CD14-positive monocyte (primary cell): ENCODE data around the gene PPP1R13B. TPM values are rescaled to one million over a fixed set of nuclear protein-coding genes. Genes with fewer than 3 reads are reported as not detected.

Experiments used
- DNase-seq, 3 donors: peaks; one replicate each; pipeline ENCODE4 v3.0.0-alpha.2; 2011 to 2022
- H2AFZ ChIP-seq: 2 replicates; pipeline ENCODE4 v1.6.0; 2012; ENCODE audit warnings: mild to moderate bottlenecking, low read depth, low read length, inconsistent platforms; ENCODE audit not compliant: insufficient read depth, poor library complexity, severe bottlenecking
- H3K27ac ChIP-seq, 2 donors: 1 replicate in 1 of 2; 2 replicates in 1 of 2; pipeline ENCODE4 v1.5.1; 2012 to 2013; ENCODE audit warnings: low read length in 2 of 2, control low read depth in 1 of 2, inconsistent platforms in 1 of 2, low read depth in 1 of 2, mild to moderate bottlenecking in 1 of 2
- H3K27me3 ChIP-seq, 2 donors: one replicate each; pipeline versions ENCODE4 v1.6.0 to v1.6.1; 2011 to 2013; ENCODE audit warnings: low read length in 2 of 2; ENCODE audit not compliant: control insufficient read depth in 2 of 2, insufficient read depth in 2 of 2
- H3K36me3 ChIP-seq, 2 donors: replicated peaks in 1 of 2; 1 replicate in 1 of 2; 2 replicates in 1 of 2; pipeline versions ENCODE4 v1.5.1 to v1.6.1; 2012 to 2013; ENCODE audit warnings: low read length in 2 of 2, control low read depth in 1 of 2, inconsistent platforms in 1 of 2, mild to moderate bottlenecking in 1 of 2; ENCODE audit not compliant: insufficient read depth in 2 of 2, control insufficient read depth in 1 of 2
- H3K4me1 ChIP-seq, 2 donors: 1 replicate in 1 of 2; 2 replicates in 1 of 2; pipeline versions ENCODE4 v1.5.1 to v1.6.1; 2012 to 2013; ENCODE audit warnings: low read length in 2 of 2, control low read depth in 1 of 2, inconsistent platforms in 1 of 2, mild to moderate bottlenecking in 1 of 2, moderate library complexity in 1 of 2; ENCODE audit not compliant: insufficient read depth in 2 of 2, control insufficient read depth in 1 of 2
- H3K4me2 ChIP-seq: replicated peaks from 2 replicates; pipeline ENCODE3; 2012; ENCODE audit warnings: low read length, moderate library complexity, mild to moderate bottlenecking; ENCODE audit not compliant: poor library complexity, severe bottlenecking; ENCODE audit errors: extremely low read depth
- H3K4me3 ChIP-seq, 3 experiments: fragments of 200-600 bp in 1 of 3; sonication (generic) in 1 of 3; replicated peaks in 1 of 3; 1 replicate in 2 of 3; 2 replicates in 1 of 3; pipeline ENCODE4 v1.5.1; 2011 to 2013; ENCODE audit warnings: low read length in 3 of 3, mild to moderate bottlenecking in 3 of 3, control low read depth in 2 of 3, low read depth in 2 of 3, inconsistent platforms in 1 of 3, moderate library complexity in 1 of 3
- H3K79me2 ChIP-seq: 2 replicates; pipeline ENCODE4 v1.6.0; 2012; ENCODE audit warnings: mild to moderate bottlenecking, control low read depth, inconsistent platforms, low read length, moderate library complexity; ENCODE audit not compliant: insufficient read depth
- H3K9ac ChIP-seq: 2 replicates; pipeline ENCODE4 v1.6.0; 2017; ENCODE audit warnings: low read length, mild to moderate bottlenecking; ENCODE audit not compliant: insufficient read depth, poor library complexity, severe bottlenecking
- H3K9me3 ChIP-seq, 2 donors: replicated peaks in 1 of 2; 1 replicate in 1 of 2; 2 replicates in 1 of 2; pipeline versions ENCODE4 v1.5.1 to v1.6.1; 2012 to 2013; ENCODE audit warnings: low read length in 2 of 2, control low read depth in 1 of 2; ENCODE audit not compliant: control insufficient read depth in 1 of 2, insufficient read depth in 1 of 2
- H4K20me1 ChIP-seq: 2 replicates; pipeline ENCODE4 v1.6.0; 2012; ENCODE audit warnings: mild to moderate bottlenecking, low read length, control low read depth, moderate library complexity; ENCODE audit not compliant: insufficient read depth
- H3K27ac Mint-ChIP-seq, 7 donors: one replicate each; pipeline ENCODE4 v1.8.0; 2020; ENCODE audit warnings: mild to moderate bottlenecking in 7 of 7, mixed read lengths in 7 of 7, moderate library complexity in 6 of 7, inconsistent platforms in 2 of 7
- H3K27me3 Mint-ChIP-seq, 3 donors: one replicate each; pipeline ENCODE4 v1.8.0; 2021 to 2022; ENCODE audit warnings: low read depth in 3 of 3, mild to moderate bottlenecking in 3 of 3, mixed read lengths in 3 of 3, moderate library complexity in 3 of 3, inconsistent platforms in 1 of 3
- H3K36me3 Mint-ChIP-seq, 2 donors: one replicate each; pipeline ENCODE4 v1.8.0; 2020; ENCODE audit warnings: mixed read lengths in 2 of 2, inconsistent platforms in 1 of 2, mild to moderate bottlenecking in 1 of 2
- H3K4me1 Mint-ChIP-seq: one replicate; pipeline ENCODE4 v1.8.0; 2020; ENCODE audit warnings: mild to moderate bottlenecking, mixed read lengths
- H3K4me3 Mint-ChIP-seq, 2 donors: one replicate each; pipeline ENCODE4 v1.8.0; 2020; ENCODE audit warnings: mild to moderate bottlenecking in 2 of 2, mixed read lengths in 2 of 2, moderate library complexity in 1 of 2
- H3K9me3 Mint-ChIP-seq, 7 donors: one replicate each; pipeline ENCODE4 v1.8.0; 2020 to 2022; ENCODE audit warnings: mixed read lengths in 7 of 7, mild to moderate bottlenecking in 6 of 7, moderate library complexity in 6 of 7, inconsistent platforms in 2 of 7
- CTCF ChIP-seq: fragments of 200-600 bp; IDR thresholded peaks from one replicate; pipeline ENCODE4 v1.8.0; 2022; ENCODE audit warnings: antibody characterized with exemption, mild to moderate bottlenecking
- WGBS: methylation state at CpG from one replicate; pipeline ENCODE4 v1.1.5; 2013; ENCODE audit warnings: missing lambda C conversion rate; ENCODE audit not compliant: insufficient coverage; 5-methylcytosine and 5-hydroxymethylcytosine counted together
- intact Hi-C, 2 donors: fragments of 100-400 bp; cut with micrococcal nuclease; formaldehyde crosslinking; loops; one replicate each; pipeline versions ENCODE4 v1.15.0 to v1.15.1; 2023
- polyA plus RNA-seq, 3 donors: library from polyadenylated mRNA; depleted of rRNA in 1 of 3; unstranded in 2 of 3; stranded (reverse) in 1 of 3; fragments of 300-500 nt in 2 of 3; fragments of >200 nt in 1 of 3; fragmentation: Illumina TruSeq in 2 of 3; gene quantifications; 1 replicate in 2 of 3; 2 replicates in 1 of 3; pipeline ENCODE4 v1.2.3, GENCODE V29; 2012 to 2021

Gene PPP1R13B
- polyA plus RNA-seq, 3 donors, result 0.48 to 1.1 (median 0.99) TPM

GRCh38 chr14:103832046-103832445, 15.3 kb downstream of the PPP1R13B start:
- H3K27ac Mint-ChIP-seq, result no peak overlapping the region

DNA sequence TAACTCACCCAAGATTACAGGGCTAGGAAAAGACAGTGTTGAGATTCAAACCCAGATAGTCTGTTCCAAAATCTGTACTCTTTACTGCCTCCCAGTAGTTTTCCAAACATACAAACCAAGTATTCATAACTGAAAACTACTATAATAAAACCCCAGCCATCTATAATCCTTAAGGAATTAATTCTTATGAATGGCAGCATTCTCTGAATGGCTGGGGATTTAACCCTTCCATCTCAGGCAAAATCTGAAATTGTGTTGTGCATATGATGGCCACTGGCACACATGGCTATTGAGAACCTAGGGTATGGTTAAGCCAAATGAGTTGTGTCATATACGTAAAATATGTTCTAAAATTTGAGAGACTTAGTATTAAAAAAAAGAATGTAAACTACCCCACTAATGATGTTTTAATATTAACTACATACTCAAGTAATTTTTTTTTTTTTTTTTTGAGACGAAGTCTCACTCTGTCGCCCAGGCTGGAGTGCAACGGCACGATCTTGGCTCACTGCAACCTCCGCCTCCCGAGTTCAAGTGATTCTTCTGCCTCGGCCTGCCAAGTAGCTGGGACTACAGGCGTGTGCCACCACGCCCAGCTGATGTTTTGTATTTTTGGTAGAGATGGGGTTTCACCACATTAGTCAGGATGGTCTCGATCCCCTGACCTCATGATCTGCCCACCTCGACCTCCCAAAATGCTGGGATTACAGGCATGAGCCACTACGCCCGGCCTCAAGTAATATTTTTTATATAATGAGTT, 16.7 kb downstream of the PPP1R13B start:
- Histone ChIP-seq H3K27me3 (no peaks in the 10 kb centered on the region), H3K4me2 (no peak overlapping the region), H3K9ac (no peak overlapping the region), H3K9me3 (no peaks in the 10 kb centered on the region), H3K27ac (no peak overlapping the region), H3K4me1 (no peaks in the 10 kb centered on the region), H3K4me3 (no peak overlapping the region), H2AFZ (no peak overlapping the region), H3K79me2 (no peaks in the 10 kb centered on the region), H3K36me3 (no peaks in the 10 kb centered on the region), H4K20me1 (no peaks in the 10 kb centered on the region)
- Mint-ChIP-seq H3K27me3 (peaks cover 11 to 28% (median 24%) of the 10 kb centered on the region in 3 donors), H3K4me3 (no peak overlapping the region), H3K4me1 (no peaks in the 10 kb centered on the region), H3K36me3 (no peaks in the 10 kb centered on the region), H3K9me3 (no peaks in the 10 kb centered on the region), H3K27ac (no peak overlapping the region)
- intact Hi-C loops, result no loop called here
- no peak for TF ChIP-seq CTCF
- WGBS, result 100% methylated on average over 4 of the region's 14 CpGs
- no peak for DNase-seq

More at GRCh38 chr14:103832046-103832445, 15.3 kb downstream of the PPP1R13B start:
- H3K4me3 Mint-ChIP-seq, result no peak overlapping the region
- H3K4me3 ChIP-seq, result no peak overlapping the region
- H4K20me1 ChIP-seq, result no peaks in the 10 kb centered on the region
- no peaks in the 10 kb centered on the region for H3K36me3 Mint-ChIP-seq
- WGBS, result no CpG with 5 or more reads among the region's 1 CpG
- TF ChIP-seq CTCF, result no peak
- no peaks in the 10 kb centered on the region for H3K9me3 Mint-ChIP-seq
- H3K9me3 ChIP-seq, result no peaks in the 10 kb centered on the region
- no peaks in the 10 kb centered on the region for H3K4me1 Mint-ChIP-seq
- no peaks in the 10 kb centered on the region for H3K36me3 ChIP-seq
- H3K4me1 ChIP-seq, result no peaks in the 10 kb centered on the region
- H3K27me3 Mint-ChIP-seq, result peaks cover 8 to 23% (median 21%) of the 10 kb centered on the region in 3 donors
- intact Hi-C loops, result no loop called here
- H3K4me2 ChIP-seq, result no peak overlapping the region
- H3K27me3 ChIP-seq, result no peaks in the 10 kb centered on the region
- H3K79me2 ChIP-seq, result no peaks in the 10 kb centered on the region
- H3K27ac ChIP-seq, result no peak overlapping the region
- no peak for DNase-seq
- no peak overlapping the region for H2AFZ ChIP-seq
- no peak overlapping the region for H3K9ac ChIP-seq
